SIG-M5 (cell line): ENCODE measurements around the gene TRIM2.
"Not testable (repeated sequence)": the region's sequence is repeated elsewhere in the genome, so short reads cannot be mapped to it uniquely, and the experiment has no call there.

Experiments
- DNase-seq: peaks from one replicate; lab custom pipeline; 2025; lab: John Stamatoyannopoulos, UW

The TRIM2 gene

GRCh38 chr4:153189016-153189801 lies 15.0 kb upstream of the TRIM2 start:
- DNase-seq, result no peak

GRCh38 chr4:153191795-153192363 lies 12.4 kb upstream of the TRIM2 start:
- DNase-seq, result no peak

GRCh38 chr4:153197301-153197700 lies 6.9 kb upstream of the TRIM2 start:
- no peak for DNase-seq

- DNase-seq, result no peak
Measured at GRCh38 chr4:153198719-153199118, 5.5 kb upstream of the TRIM2 start.

- not testable (repeated sequence) for DNase-seq
Measured at GRCh38 chr4:153203746-153204145, 497 bp upstream of the TRIM2 start.

- DNase-seq, result no peak
Measured at GRCh38 chr4:153204728-153205648, 745 bp downstream of the TRIM2 start.

GRCh38 chr4:153205757-153206156 lies 1.5 kb downstream of the TRIM2 start:
- no peak for DNase-seq

- no peak for DNase-seq
Measured at GRCh38 chr4:153206534-153206933, 2.3 kb downstream of the TRIM2 start.

- no peak for DNase-seq
Measured at GRCh38 chr4:153207027-153207426, 2.8 kb downstream of the TRIM2 start.

- DNase-seq, result no peak
Measured at GRCh38 chr4:153207567-153207966, 3.3 kb downstream of the TRIM2 start.

- DNase-seq, result no peak
Measured at GRCh38 chr4:153209410-153209809, 5.2 kb downstream of the TRIM2 start.

GRCh38 chr4:153210727-153211126 lies 6.5 kb downstream of the TRIM2 start:
- no peak for DNase-seq

GRCh38 chr4:153211986-153212728 lies 7.9 kb downstream of the TRIM2 start:
- peak; percentile 5 for DNase-seq

GRCh38 chr4:153212736-153213135 lies 8.5 kb downstream of the TRIM2 start:
- DNase-seq, result no peak

- no peak for DNase-seq
Measured at GRCh38 chr4:153215921-153216320, 11.7 kb downstream of the TRIM2 start.

GRCh38 chr4:153216546-153216945 lies 12.3 kb downstream of the TRIM2 start:
- no peak for DNase-seq

GRCh38 chr4:153217440-153217839 lies 13.2 kb downstream of the TRIM2 start:
- no peak for DNase-seq

- DNase-seq, result no peak
Measured at GRCh38 chr4:153218961-153219360, 14.7 kb downstream of the TRIM2 start.

- DNase-seq, result no peak
Measured at GRCh38 chr4:153220682-153221395, 16.6 kb downstream of the TRIM2 start.

GRCh38 chr4:153221783-153222706 lies 17.8 kb downstream of the TRIM2 start:
- DNase-seq, result no peak
